Thyroid gland (tissue), 4 donors: ENCODE measurements around the gene SYCN.

ENCODE experiments used
- CTCF ChIP-seq, 6 experiments: fragments of 200-600 bp in 3 of 6; fragments of 450-650 bp in 3 of 6; sonication (generic) in 3 of 6; IDR thresholded peaks; one replicate each; pipeline ENCODE4 v1.5.1; 2016 to 2019; ENCODE audit warnings: antibody characterized with exemption in 6 of 6, mild to moderate bottlenecking in 2 of 6, inconsistent platforms in 1 of 6, moderate library complexity in 1 of 6
- POLR2A ChIP-seq, 2 donors: fragments of 450-650 bp; IDR thresholded peaks; one replicate each; pipeline ENCODE4 v1.6.1; 2017; ENCODE audit warnings: antibody characterized with exemption in 2 of 2, mild to moderate bottlenecking in 2 of 2, moderate library complexity in 1 of 2

GRCh38 chr19:39156326-39157230 is 47.5 kb downstream of the SYCN start:
- TF ChIP-seq POLR2A (IDR thresholded peaks at IDR 0.05) = no peak
- no peak for TF ChIP-seq CTCF (IDR thresholded peaks at IDR 0.05)
